Neural cell (in vitro differentiated cells): Measurements from ENCODE around the gene ERC2. TPM values are rescaled to one million over a fixed set of nuclear protein-coding genes. Genes with fewer than 3 reads are reported as not detected.

Source experiments
- H2AFZ ChIP-seq: fragments of 200-600, 300-800 bp; sonication (generic), shearing (Covaris generic); 2 replicates; pipeline ENCODE4 v1.6.0; 2014; ENCODE audit warnings: low read depth, mild to moderate bottlenecking, antibody characterized with exemption, low read length, moderate library complexity
- H3F3A ChIP-seq: fragments of 200-600 bp; shearing (Covaris generic); 2 replicates; pipeline ENCODE4 v1.6.1; 2016; ENCODE audit warnings: mild to moderate bottlenecking, moderate library complexity, mixed read lengths, antibody characterized with exemption, low read length; ENCODE audit not compliant: insufficient read depth, poor library complexity, severe bottlenecking
- H3K27ac ChIP-seq: fragments of 200-600, 300-800 bp; sonication (generic), shearing (Covaris generic); 2 replicates; pipeline ENCODE4 v1.5.1; 2014; ENCODE audit warnings: mild to moderate bottlenecking, low read length, moderate library complexity
- H3K27me3 ChIP-seq: fragments of 300-800, 200-600 bp; sonication (generic), shearing (Covaris generic); 2 replicates; pipeline ENCODE4 v1.6.0; 2014; ENCODE audit warnings: mild to moderate bottlenecking, low read depth, low read length, moderate library complexity; ENCODE audit not compliant: insufficient read depth
- H3K36me3 ChIP-seq: fragments of 300-800, 200-600 bp; sonication (generic), shearing (Covaris generic); 2 replicates; pipeline ENCODE4 v1.5.1; 2014; ENCODE audit warnings: mild to moderate bottlenecking, antibody characterized with exemption, low read length, moderate library complexity; ENCODE audit not compliant: insufficient read depth
- H3K4me2 ChIP-seq: fragments of 300-800, 200-600 bp; sonication (generic), shearing (Covaris generic); 2 replicates; pipeline ENCODE4 v1.6.0; 2014; ENCODE audit warnings: mild to moderate bottlenecking, low read length
- H3K4me3 ChIP-seq: fragments of 300-800, 200-600 bp; sonication (generic), shearing (Covaris generic); 2 replicates; pipeline ENCODE4 v1.5.1; 2014; ENCODE audit warnings: mild to moderate bottlenecking, low read length, moderate library complexity
- H3K79me2 ChIP-seq: fragments of 200-600 bp; shearing (Covaris generic); replicated peaks from 2 replicates; pipeline ENCODE4 v1.6.0; 2014; ENCODE audit warnings: mild to moderate bottlenecking, low read length, moderate library complexity; ENCODE audit not compliant: insufficient read depth
- H3K9ac ChIP-seq: fragments of 300-800, 200-600 bp; sonication (generic), shearing (Covaris generic); 2 replicates; pipeline ENCODE4 v1.6.1; 2016; ENCODE audit warnings: mild to moderate bottlenecking, low read length, mixed read lengths
- H3K9me2 ChIP-seq: fragments of 200-600 bp; shearing (Covaris generic); 2 replicates; pipeline ENCODE4 v1.6.1; 2016; ENCODE audit warnings: mild to moderate bottlenecking, low read length, mixed read lengths; ENCODE audit not compliant: insufficient read depth
- H3K9me3 ChIP-seq: fragments of 200-600, 300-800 bp; sonication (generic), shearing (Covaris generic); 2 replicates; pipeline ENCODE4 v1.6.1; 2016; ENCODE audit warnings: mild to moderate bottlenecking, mixed run types, low read length, moderate library complexity, mixed read lengths
- H4K20me1 ChIP-seq: fragments of 200-600 bp; shearing (Covaris generic); 2 replicates; pipeline ENCODE4 v1.6.1; 2016; ENCODE audit warnings: mild to moderate bottlenecking, mixed run types; ENCODE audit not compliant: insufficient read depth
- EP300 ChIP-seq: fragments of 450-650 bp; conservative IDR thresholded peaks from 2 replicates; pipeline ENCODE4 v1.6.1; 2014; ENCODE audit warnings: antibody characterized with exemption, mild to moderate bottlenecking, moderate library complexity; ENCODE audit not compliant: poor library complexity, severe bottlenecking
- EZH2 ChIP-seq: fragments of 200-600, 300-800 bp; shearing (Covaris generic), sonication (generic); IDR thresholded peaks from 2 replicates; pipeline ENCODE4 v1.6.1; 2014; ENCODE audit warnings: antibody characterized with exemption, low read length, borderline replicate concordance, mild to moderate bottlenecking; ENCODE audit not compliant: insufficient read depth, poor library complexity, severe bottlenecking
- MXI1 ChIP-seq: fragments of 450-650 bp; conservative IDR thresholded peaks from 2 replicates; pipeline ENCODE4 v1.6.1; 2014; ENCODE audit warnings: antibody characterized with exemption, mild to moderate bottlenecking; ENCODE audit not compliant: poor library complexity, severe bottlenecking
- POLR2AphosphoS5 ChIP-seq: IDR thresholded peaks from 2 replicates; pipeline ENCODE4 v1.6.1; 2012
- RAD21 ChIP-seq: fragments of 450-650 bp; conservative IDR thresholded peaks from 2 replicates; pipeline ENCODE4 v1.6.1; 2014; ENCODE audit warnings: antibody characterized with exemption, mild to moderate bottlenecking, moderate library complexity
- REST ChIP-seq: IDR thresholded peaks from 2 replicates; pipeline ENCODE4 v1.6.1; 2012; ENCODE audit warnings: borderline replicate concordance
- SMC3 ChIP-seq: fragments of 450-650 bp; conservative IDR thresholded peaks from 2 replicates; pipeline ENCODE4 v1.6.1; 2014; ENCODE audit warnings: antibody characterized with exemption, mild to moderate bottlenecking, moderate library complexity; ENCODE audit not compliant: poor library complexity
- TAF1 ChIP-seq: IDR thresholded peaks from 2 replicates; pipeline ENCODE4 v1.6.1; 2012; ENCODE audit warnings: low read depth
- polyA plus RNA-seq: library from polyadenylated mRNA; depleted of rRNA; stranded (reverse); fragments of >200 nt; gene quantifications from 2 replicates; pipeline ENCODE4 v1.2.3, GENCODE V29; 2014
- TF ChIP-seq, protein P1 (sequence below): fragments of 450-650 bp; IDR thresholded peaks from 2 replicates; pipeline ENCODE4 v1.5.1; 2014; ENCODE audit warnings: antibody characterized with exemption, mild to moderate bottlenecking, moderate library complexity; ENCODE audit not compliant: poor library complexity, severe bottlenecking

Gene ERC2
- polyA plus RNA-seq, 1 donor from 2014 or later: 60.4 TPM

- Histone ChIP-seq H3K9me2 (no peaks in the 10 kb centered on the region), H3K27me3 (no peaks in the 10 kb centered on the region), H3K4me2 (no peak overlapping the region), H4K20me1 (no peaks in the 10 kb centered on the region), H3K9ac (no peak overlapping the region), H3K4me3 (no peak overlapping the region), H3K79me2 (no peaks in the 10 kb centered on the region), H3F3A (no peaks in the 10 kb centered on the region), H3K27ac (no peak overlapping the region), H3K36me3 (no peaks in the 10 kb centered on the region), H3K9me3 (no peaks in the 10 kb centered on the region), H2AFZ (no peak overlapping the region)
- TF ChIP-seq EP300 (no peak), SMC3 (no peak), REST (no peak), MXI1 (no peak), RAD21 (no peak), POLR2AphosphoS5 (no peak), EZH2 (no peak), TAF1 (no peak)
- TF ChIP-seq, protein P1, sequence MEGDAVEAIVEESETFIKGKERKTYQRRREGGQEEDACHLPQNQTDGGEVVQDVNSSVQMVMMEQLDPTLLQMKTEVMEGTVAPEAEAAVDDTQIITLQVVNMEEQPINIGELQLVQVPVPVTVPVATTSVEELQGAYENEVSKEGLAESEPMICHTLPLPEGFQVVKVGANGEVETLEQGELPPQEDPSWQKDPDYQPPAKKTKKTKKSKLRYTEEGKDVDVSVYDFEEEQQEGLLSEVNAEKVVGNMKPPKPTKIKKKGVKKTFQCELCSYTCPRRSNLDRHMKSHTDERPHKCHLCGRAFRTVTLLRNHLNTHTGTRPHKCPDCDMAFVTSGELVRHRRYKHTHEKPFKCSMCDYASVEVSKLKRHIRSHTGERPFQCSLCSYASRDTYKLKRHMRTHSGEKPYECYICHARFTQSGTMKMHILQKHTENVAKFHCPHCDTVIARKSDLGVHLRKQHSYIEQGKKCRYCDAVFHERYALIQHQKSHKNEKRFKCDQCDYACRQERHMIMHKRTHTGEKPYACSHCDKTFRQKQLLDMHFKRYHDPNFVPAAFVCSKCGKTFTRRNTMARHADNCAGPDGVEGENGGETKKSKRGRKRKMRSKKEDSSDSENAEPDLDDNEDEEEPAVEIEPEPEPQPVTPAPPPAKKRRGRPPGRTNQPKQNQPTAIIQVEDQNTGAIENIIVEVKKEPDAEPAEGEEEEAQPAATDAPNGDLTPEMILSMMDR: no peak
Observed at GRCh38 chr3:55903680-55904079, 564.6 kb downstream of the ERC2 start.

DNA sequence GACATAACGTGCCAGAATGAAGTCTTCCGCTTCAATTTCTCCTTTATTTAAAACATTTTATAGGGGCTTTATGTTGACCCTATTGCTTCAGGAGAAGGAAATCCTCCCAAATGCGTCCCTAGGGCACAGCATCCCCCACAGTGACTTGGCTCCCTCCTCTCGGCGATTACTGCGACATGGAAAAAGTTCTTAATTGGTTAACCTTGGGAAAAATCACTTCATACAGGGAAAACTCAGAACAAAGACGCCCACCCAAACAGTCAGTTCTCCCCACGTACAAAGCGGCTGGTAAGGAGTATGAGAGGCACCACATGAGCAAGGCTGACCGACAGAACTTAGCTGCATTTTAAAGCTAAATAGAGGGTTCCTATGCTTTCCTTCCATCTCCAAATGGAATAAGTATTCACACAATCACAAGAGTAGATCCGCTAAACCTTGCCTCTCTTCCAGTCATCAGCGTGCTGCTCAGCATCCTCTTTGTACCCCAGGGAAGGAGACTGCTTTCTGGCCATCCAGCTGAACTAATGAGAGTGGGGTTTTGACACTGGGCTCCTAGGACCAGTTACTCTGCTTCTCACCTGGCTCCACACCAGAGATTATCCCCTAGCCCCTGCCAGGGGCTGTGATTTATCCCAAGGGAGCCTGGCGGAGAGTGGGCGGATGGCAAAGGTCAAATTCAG, 565.9 kb downstream of the ERC2 start:
- Histone ChIP-seq H3K4me2 (no peak overlapping the region), H3K9ac (no peak overlapping the region), H3K27ac (no peak overlapping the region), H3K79me2 (no peaks in the 10 kb centered on the region), H3K9me2 (no peaks in the 10 kb centered on the region), H3K27me3 (no peaks in the 10 kb centered on the region), H3K36me3 (no peaks in the 10 kb centered on the region), H2AFZ (no peak overlapping the region), H4K20me1 (no peaks in the 10 kb centered on the region), H3K9me3 (no peaks in the 10 kb centered on the region), H3F3A (no peaks in the 10 kb centered on the region), H3K4me3 (no peak overlapping the region)
- TF ChIP-seq EZH2 (no peak), REST (no peak), EP300 (no peak), TAF1 (no peak), MXI1 (no peak), SMC3 (no peak), RAD21 (no peak), POLR2AphosphoS5 (no peak)
